Measurements from ENCODE around the gene TMEM132E. TPM values are rescaled to one million over a fixed set of nuclear protein-coding genes. Genes with fewer than 3 reads are reported as not detected.

TMEM132E gene
- total and polyA plus RNA-seq, 3 donors from 2014 or later: 2.6 to 3.6 (median 3.1) TPM

DNA sequence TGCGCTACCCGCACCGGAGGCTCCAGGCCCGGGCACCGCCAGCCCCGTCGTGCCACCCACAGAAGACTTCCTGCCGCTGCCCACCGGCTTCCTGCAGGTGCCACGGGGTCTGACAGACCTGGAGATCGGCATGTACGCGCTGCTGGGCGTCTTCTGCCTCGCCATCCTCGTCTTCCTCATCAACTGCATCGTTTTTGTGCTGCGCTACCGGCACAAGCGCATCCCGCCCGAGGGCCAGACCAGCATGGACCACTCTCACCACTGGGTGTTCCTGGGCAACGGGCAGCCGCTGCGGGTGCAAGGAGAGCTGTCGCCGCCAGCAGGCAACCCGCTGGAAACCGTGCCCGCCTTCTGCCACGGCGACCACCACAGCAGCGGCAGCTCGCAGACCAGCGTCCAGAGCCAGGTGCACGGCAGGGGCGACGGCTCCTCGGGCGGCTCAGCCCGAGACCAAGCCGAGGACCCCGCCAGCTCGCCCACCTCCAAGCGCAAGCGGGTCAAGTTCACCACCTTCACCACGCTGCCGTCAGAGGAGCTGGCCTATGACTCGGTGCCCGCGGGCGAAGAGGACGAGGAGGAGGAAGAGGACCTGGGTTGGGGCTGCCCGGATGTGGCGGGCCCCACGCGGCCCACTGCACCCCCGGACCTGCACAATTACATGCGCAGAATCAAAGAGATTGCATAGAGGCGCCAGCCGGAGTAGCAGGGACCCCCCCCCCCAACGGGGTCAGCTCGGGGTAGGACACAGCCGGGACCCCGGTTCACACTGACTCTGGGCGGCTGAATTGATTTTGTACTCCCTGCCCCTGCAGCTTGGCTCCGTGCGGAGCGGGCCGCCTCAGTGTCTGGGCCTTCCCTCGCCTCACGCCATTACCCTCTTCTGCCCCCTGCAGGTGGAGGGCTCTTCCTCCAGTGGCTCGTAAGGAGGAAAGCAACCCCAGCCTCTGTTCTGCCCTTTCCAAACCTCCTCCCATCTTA lies 58.5 kb downstream of the TMEM132E start:
- H3K36me3 ChIP-seq (ENCODE audit: low read depth, missing control alignments): no peaks in the 10 kb centered on the region
- no peak overlapping the region for H3K27ac ChIP-seq
- peak; percentile 87 for DNase-seq
- H3K4me1 ChIP-seq: peaks cover 3% of the 10 kb centered on the region
- H3K9me3 ChIP-seq: no peaks in the 10 kb centered on the region
- TF ChIP-seq POLR2A (IDR thresholded peaks at IDR 0.05) (no peak), CTCF (IDR thresholded peaks at IDR 0.05) (peak; percentile 74 to 89 (median 84))
- intact Hi-C loops (cut with DNase I; ENCODE audit: low total_unique reads): loop anchor here (10.0 kb wide), 1 partner anchor 213 kb away; no protein-coding TSS in a partner anchor
- H3K27me3 ChIP-seq: no peaks in the 10 kb centered on the region
- 0 to 25% methylated on average over 12 to 73 of the region's 73 CpGs for WGBS, 2 donors
- H3K4me3 ChIP-seq: peak overlapping the region; percentile 35 to 44

DNA sequence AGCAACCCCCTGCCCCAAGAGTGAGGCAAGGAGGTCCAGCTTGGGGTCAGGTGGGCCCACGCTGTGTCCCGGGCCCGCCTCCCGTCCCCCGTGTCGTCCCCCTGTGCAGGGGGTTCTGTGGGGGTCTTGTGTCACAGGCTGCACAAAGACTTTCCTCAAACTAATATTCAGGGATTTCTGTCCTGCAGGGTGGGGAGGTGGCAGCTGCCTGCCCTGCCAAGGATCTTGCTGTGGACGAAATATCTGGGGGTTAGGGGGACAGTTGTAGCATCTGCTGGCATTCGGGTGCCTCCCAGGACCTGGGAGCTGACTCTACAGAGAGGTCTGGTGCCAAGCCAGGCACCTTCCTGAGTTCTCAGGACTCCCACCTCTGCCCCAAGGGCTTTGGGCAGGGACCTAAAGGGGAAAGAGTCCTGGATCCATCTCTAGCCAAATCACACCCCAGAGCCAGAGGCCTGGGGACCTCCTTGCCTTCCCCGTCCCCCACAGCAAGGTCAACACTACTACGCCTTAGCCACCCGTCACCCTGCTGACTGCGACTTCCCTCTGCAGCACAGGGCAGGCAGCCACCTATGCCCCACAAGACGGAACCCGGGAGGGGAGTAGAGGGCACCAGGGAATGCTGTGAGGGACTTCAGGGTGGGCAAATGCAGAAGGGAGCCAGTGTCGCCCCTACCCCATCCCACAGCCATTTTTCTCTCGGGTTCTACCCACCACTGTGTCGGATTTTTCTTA lies 59.3 kb downstream of the TMEM132E start:
- TF ChIP-seq CTCF (IDR thresholded peaks at IDR 0.05) (no peak), POLR2A (IDR thresholded peaks at IDR 0.05) (no peak)
- Histone ChIP-seq H3K36me3 (ENCODE audit: low read depth, missing control alignments) (no peaks in the 10 kb centered on the region), H3K4me1 (peaks cover 3% of the 10 kb centered on the region), H3K9me3 (no peaks in the 10 kb centered on the region), H3K27ac (no peak overlapping the region), H3K27me3 (no peaks in the 10 kb centered on the region), H3K4me3 (no peak overlapping the region)
- no peak for DNase-seq
- WGBS, 2 donors: 49 to 55% methylated on average over 13 to 17 of the region's 17 CpGs
- intact Hi-C loops (cut with DNase I; ENCODE audit: low total_unique reads): loop anchor here (10.0 kb wide), 1 partner anchor 214 kb away; no protein-coding TSS in a partner anchor

- no peaks in the 10 kb centered on the region for H3K36me3 ChIP-seq (ENCODE audit: low read depth, missing control alignments)
- H3K4me1 ChIP-seq: peaks cover 3% of the 10 kb centered on the region
- WGBS, 2 donors: 63 to 83% methylated on average over 5 to 6 of the region's 6 CpGs
- no peak for TF ChIP-seq CTCF (IDR thresholded peaks at IDR 0.05)
- TF ChIP-seq POLR2A (IDR thresholded peaks at IDR 0.05): no peak
- DNase-seq: no peak
- intact Hi-C loops (cut with DNase I; ENCODE audit: low total_unique reads): loop anchor here (10.0 kb wide), 1 partner anchor 215 kb away; no protein-coding TSS in a partner anchor
- no peaks in the 10 kb centered on the region for H3K9me3 ChIP-seq
- no peak overlapping the region for H3K27ac ChIP-seq
- H3K4me3 ChIP-seq: no peak overlapping the region
- H3K27me3 ChIP-seq: no peaks in the 10 kb centered on the region
Measured at GRCh38 chr17:34639706-34640425, 60.5 kb downstream of the TMEM132E start.

DNA sequence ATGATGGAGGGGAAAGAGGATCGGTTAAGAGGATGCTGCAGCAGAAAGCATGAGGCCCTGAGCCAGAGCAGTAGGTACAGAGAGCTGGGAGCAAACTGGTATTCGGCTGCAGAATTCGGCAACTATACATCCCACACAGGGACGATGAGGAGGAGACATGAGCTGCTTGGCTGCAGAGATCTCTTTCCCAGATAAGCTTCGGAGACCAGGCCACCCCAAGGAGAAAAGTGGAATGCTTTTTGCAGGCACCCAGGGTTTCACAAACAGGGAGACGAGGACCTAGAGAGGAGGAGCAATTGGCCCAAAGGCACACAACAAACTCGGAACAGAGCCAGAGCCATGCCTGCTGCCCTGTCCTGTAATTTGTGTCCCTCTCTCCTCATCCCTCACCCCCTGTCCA lies 62.0 kb downstream of the TMEM132E start:
- H3K4me3 ChIP-seq: no peak overlapping the region
- WGBS, 2 donors: 60 to 76% methylated on average over 7 of the region's 7 CpGs
- TF ChIP-seq CTCF (IDR thresholded peaks at IDR 0.05) (no peak), POLR2A (IDR thresholded peaks at IDR 0.05) (no peak)
- H3K9me3 ChIP-seq: no peaks in the 10 kb centered on the region
- H3K27me3 ChIP-seq: no peaks in the 10 kb centered on the region
- no peak overlapping the region for H3K27ac ChIP-seq
- H3K4me1 ChIP-seq: peaks cover 3% of the 10 kb centered on the region
- no peak for DNase-seq
- intact Hi-C loops (cut with DNase I; ENCODE audit: low total_unique reads): no loop called here
- H3K36me3 ChIP-seq (ENCODE audit: low read depth, missing control alignments): no peaks in the 10 kb centered on the region

All from testis (tissue), 3 donors.